Measurements from ENCODE around the gene CTNNA2. TPM values are rescaled to one million over a fixed set of nuclear protein-coding genes. Genes with fewer than 3 reads are reported as not detected.

CTNNA2 gene
- total and polyA plus RNA-seq, 12 donors = 0.12 to 5.0 (median 1.4) TPM; not detected in 1

DNA sequence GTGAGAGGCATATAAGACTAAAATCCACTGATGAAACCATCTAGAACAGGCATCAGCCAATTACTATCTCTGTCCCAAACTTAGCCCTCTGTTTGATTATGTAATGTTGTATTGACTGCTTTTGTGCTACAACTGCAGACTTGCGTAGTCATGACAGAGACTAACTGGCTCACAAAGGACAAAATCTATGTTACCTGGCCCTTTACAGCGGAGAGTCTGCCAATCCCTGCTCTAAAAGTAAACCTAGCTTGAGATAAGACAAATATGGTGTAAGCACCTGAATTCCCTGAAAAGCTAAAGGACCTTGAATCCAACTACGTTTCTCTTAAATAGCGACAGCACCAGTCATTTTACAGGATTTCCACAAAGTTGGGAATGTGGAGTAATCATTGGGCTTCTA lies 894.5 kb downstream of the CTNNA2 start:
- Histone ChIP-seq H3K36me3 (replicated peaks in 1 of 2) (no peaks in the 10 kb centered on the region), H3K9me3 (replicated peaks in 1 of 3) (no peaks in the 10 kb centered on the region), H3K27ac (no peak overlapping the region), H3K27me3 (no peaks in the 10 kb centered on the region), H3K4me3 (no peak overlapping the region), H3K4me1 (replicated peaks in 1 of 2) (no peaks in the 10 kb centered on the region)
- TF ChIP-seq POLR2A (IDR thresholded peaks at IDR 0.05) = no peak
- TF ChIP-seq, protein P1, sequence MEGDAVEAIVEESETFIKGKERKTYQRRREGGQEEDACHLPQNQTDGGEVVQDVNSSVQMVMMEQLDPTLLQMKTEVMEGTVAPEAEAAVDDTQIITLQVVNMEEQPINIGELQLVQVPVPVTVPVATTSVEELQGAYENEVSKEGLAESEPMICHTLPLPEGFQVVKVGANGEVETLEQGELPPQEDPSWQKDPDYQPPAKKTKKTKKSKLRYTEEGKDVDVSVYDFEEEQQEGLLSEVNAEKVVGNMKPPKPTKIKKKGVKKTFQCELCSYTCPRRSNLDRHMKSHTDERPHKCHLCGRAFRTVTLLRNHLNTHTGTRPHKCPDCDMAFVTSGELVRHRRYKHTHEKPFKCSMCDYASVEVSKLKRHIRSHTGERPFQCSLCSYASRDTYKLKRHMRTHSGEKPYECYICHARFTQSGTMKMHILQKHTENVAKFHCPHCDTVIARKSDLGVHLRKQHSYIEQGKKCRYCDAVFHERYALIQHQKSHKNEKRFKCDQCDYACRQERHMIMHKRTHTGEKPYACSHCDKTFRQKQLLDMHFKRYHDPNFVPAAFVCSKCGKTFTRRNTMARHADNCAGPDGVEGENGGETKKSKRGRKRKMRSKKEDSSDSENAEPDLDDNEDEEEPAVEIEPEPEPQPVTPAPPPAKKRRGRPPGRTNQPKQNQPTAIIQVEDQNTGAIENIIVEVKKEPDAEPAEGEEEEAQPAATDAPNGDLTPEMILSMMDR (IDR thresholded peaks at IDR 0.05) = no peak
- no peak for DNase-seq
- 80 to 85% (median 84%) methylated on average over 4 of the region's 4 CpGs for WGBS, 4 donors
- intact Hi-C loops (cut with DNase I) = no loop called here

DNA sequence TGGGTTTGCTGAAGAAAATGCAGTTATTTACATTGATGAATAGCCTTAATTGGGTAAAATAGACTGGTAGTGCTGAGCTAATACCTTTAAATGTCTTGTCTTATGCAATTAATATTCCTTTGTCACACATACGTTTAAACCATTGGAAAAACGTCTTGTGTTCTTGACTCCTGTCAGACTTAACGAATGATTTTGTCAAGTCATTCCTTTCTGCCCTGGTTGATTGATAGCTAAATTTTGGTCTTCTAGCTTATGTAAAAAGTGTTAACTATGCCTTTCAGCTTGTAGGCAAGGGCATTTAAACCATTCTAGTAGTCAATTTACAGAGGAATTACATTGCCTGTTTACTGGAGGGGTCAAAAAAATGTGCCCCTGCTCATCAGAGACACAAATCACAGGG lies 897.5 kb downstream of the CTNNA2 start:
- Histone ChIP-seq H3K27ac (no peak overlapping the region), H3K36me3 (replicated peaks in 1 of 2) (no peaks in the 10 kb centered on the region), H3K4me1 (replicated peaks in 1 of 2) (no peaks in the 10 kb centered on the region), H3K9me3 (replicated peaks in 1 of 3) (no peaks in the 10 kb centered on the region), H3K27me3 (no peaks in the 10 kb centered on the region), H3K4me3 (no peak overlapping the region)
- intact Hi-C loops (cut with DNase I) = no loop called here
- TF ChIP-seq, protein P1 (IDR thresholded peaks at IDR 0.05) = no peak
- TF ChIP-seq POLR2A (IDR thresholded peaks at IDR 0.05) = no peak
- 38 to 47% (median 42%) methylated on average over 3 of the region's 3 CpGs for WGBS, 4 donors
- no peak for DNase-seq

GRCh38 chr2:80413136-80413535 lies 900.3 kb downstream of the CTNNA2 start:
- WGBS, 4 donors = 69 to 84% (median 82%) methylated on average over 3 of the region's 3 CpGs
- no peak for DNase-seq
- Histone ChIP-seq H3K4me3 (no peak overlapping the region), H3K36me3 (replicated peaks in 1 of 2) (no peaks in the 10 kb centered on the region), H3K27me3 (no peaks in the 10 kb centered on the region), H3K9me3 (replicated peaks in 1 of 3) (no peaks in the 10 kb centered on the region), H3K4me1 (replicated peaks in 1 of 2) (no peaks in the 10 kb centered on the region), H3K27ac (no peak overlapping the region)
- intact Hi-C loops (cut with DNase I) = no loop called here
- no peak for TF ChIP-seq POLR2A (IDR thresholded peaks at IDR 0.05)
- TF ChIP-seq, protein P1 (IDR thresholded peaks at IDR 0.05) = no peak

DNA sequence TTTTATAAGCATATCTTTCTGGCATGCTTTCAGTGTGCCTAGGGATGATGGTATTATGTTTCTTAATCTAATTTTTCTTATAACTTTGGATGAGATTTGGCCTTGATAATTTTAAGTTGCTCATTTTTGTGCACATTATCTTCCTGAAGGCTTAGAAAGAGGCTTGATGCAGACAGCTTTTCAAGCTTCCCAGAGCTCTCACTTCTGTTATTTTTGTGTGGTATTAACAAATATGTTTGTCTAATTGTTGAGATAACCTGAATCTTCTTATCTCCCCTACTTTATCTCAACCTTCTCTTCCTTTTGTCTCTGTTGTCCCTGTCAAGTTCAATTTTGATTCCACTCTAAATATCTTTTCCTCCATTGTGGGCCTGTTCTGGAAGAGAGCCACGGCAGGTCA lies 904.9 kb downstream of the CTNNA2 start:
- Histone ChIP-seq H3K4me3 (no peak overlapping the region), H3K4me1 (replicated peaks in 1 of 2) (no peaks in the 10 kb centered on the region), H3K27me3 (no peaks in the 10 kb centered on the region), H3K9me3 (replicated peaks in 1 of 3) (no peaks in the 10 kb centered on the region), H3K27ac (no peak overlapping the region), H3K36me3 (replicated peaks in 1 of 2) (no peaks in the 10 kb centered on the region)
- WGBS, 4 donors = 86 to 100% (median 88%) methylated on average over 1 of the region's 1 CpG
- TF ChIP-seq POLR2A (IDR thresholded peaks at IDR 0.05) = no peak
- TF ChIP-seq, protein P1 (IDR thresholded peaks at IDR 0.05) = no peak
- no peak for DNase-seq
- intact Hi-C loops (cut with DNase I) = no loop called here
